H1 (cell line): ENCODE measurements around the gene NDUFV1. TPM values are rescaled to one million over a fixed set of nuclear protein-coding genes. Genes with fewer than 3 reads are reported as not detected.

Experiments
- CTCF ChIA-PET: fragments of 300-600 bp; sonication (Branson Sonifier 250); formaldehyde crosslinking; loops from one replicate; lab custom pipeline; 2021; ENCODE audit not compliant: partially characterized antibody; lab: Charles Lee
- POLR2A ChIA-PET: fragments of 300-600 bp; sonication (Branson Sonifier 250); formaldehyde crosslinking; loops from one replicate; lab custom pipeline; 2021; ENCODE audit warnings: inconsistent platforms; ENCODE audit not compliant: partially characterized antibody; lab: Charles Lee
- DNase-seq, 2 experiments: peaks; one replicate each; pipeline versions ENCODE4 v3.0.0 to v3.0.0-alpha.2; 2010 to 2022; ENCODE audit warnings: low spot score in 2 of 2, low read depth in 1 of 2, mixed read lengths in 1 of 2
- FAIRE-seq: peaks from 2 replicates; lab custom pipeline; 2011; peaks lifted over from hg19 to GRCh38; lab: Jason Lieb, UNC
- H2AFZ ChIP-seq: 2 replicates; pipeline ENCODE4 v1.8.1; 2012; ENCODE audit warnings: low read length, inconsistent platforms
- H2AK5ac ChIP-seq: 2 replicates; pipeline ENCODE4 v1.6.1; 2013; ENCODE audit warnings: low read depth, low read length
- H2BK120ac ChIP-seq: replicated peaks from 2 replicates; pipeline ENCODE3; 2013; ENCODE audit warnings: low read depth, low read length, inconsistent platforms
- H2BK12ac ChIP-seq: 2 replicates; pipeline ENCODE4 v1.6.1; 2013; ENCODE audit warnings: low read depth, low read length
- H2BK15ac ChIP-seq: 2 replicates; pipeline ENCODE4 v1.6.1; 2013; ENCODE audit warnings: low read length
- H2BK20ac ChIP-seq: 2 replicates; pipeline ENCODE4 v1.6.1; 2013; ENCODE audit warnings: low read length
- H2BK5ac ChIP-seq: 2 replicates; pipeline ENCODE4 v1.6.1; 2013; ENCODE audit warnings: low read depth, low read length
- H3K14ac ChIP-seq: 2 replicates; pipeline ENCODE4 v1.6.1; 2013; ENCODE audit warnings: inconsistent platforms; ENCODE audit not compliant: insufficient read length
- H3K18ac ChIP-seq: 2 replicates; pipeline ENCODE4 v1.6.1; 2013; ENCODE audit warnings: low read length; ENCODE audit errors: extremely low read depth
- H3K23ac ChIP-seq: 2 replicates; pipeline ENCODE4 v1.6.1; 2013; ENCODE audit warnings: inconsistent platforms; ENCODE audit not compliant: insufficient read length
- H3K23me2 ChIP-seq: 2 replicates; pipeline ENCODE4 v1.6.1; 2013; ENCODE audit warnings: low read depth, low read length
- H3K27ac ChIP-seq: 2 replicates; pipeline ENCODE4 v1.6.1; 2011; ENCODE audit warnings: low read depth, low read length, inconsistent platforms
- H3K27me3 ChIP-seq, 4 experiments: replicated peaks in 1 of 4; 1 replicate in 1 of 4; 2 replicates in 3 of 4; pipeline versions ENCODE4 v1.6.1 to v1.8.1; 2011 to 2013; ENCODE audit warnings: low read length in 3 of 4, mild to moderate bottlenecking in 3 of 4, inconsistent platforms in 2 of 4, mixed read lengths in 2 of 4, moderate library complexity in 1 of 4; ENCODE audit not compliant: control insufficient read depth in 3 of 4, insufficient read depth in 3 of 4; ENCODE audit errors: extremely low read depth in 1 of 4
- H3K36me3 ChIP-seq, 4 experiments: 2 replicates each; pipeline versions ENCODE4 v1.6.1 to v1.8.1; 2011 to 2013; ENCODE audit warnings: mild to moderate bottlenecking in 4 of 4, low read length in 3 of 4, moderate library complexity in 2 of 4, control low read depth in 1 of 4, inconsistent platforms in 1 of 4; ENCODE audit not compliant: insufficient read depth in 4 of 4, control insufficient read depth in 2 of 4
- H3K4ac ChIP-seq: replicated peaks from 2 replicates; pipeline ENCODE3; 2013; ENCODE audit warnings: low read length, low read depth, mixed read lengths, inconsistent platforms; ENCODE audit not compliant: insufficient read length
- H3K4me1 ChIP-seq, 4 experiments: replicated peaks in 1 of 4; 1 replicate in 1 of 4; 2 replicates in 3 of 4; pipeline versions ENCODE4 v1.6.1 to v1.8.1; 2011 to 2013; ENCODE audit warnings: low read length in 3 of 4, inconsistent platforms in 2 of 4, mixed read lengths in 1 of 4; ENCODE audit not compliant: insufficient read depth in 4 of 4, control insufficient read depth in 3 of 4
- H3K4me2 ChIP-seq, 2 experiments: 2 replicates each; pipeline versions ENCODE4 v1.6.1 to v1.8.1; 2011 to 2013; ENCODE audit warnings: low read depth in 2 of 2, low read length in 2 of 2, control low read depth in 1 of 2, inconsistent platforms in 1 of 2, mild to moderate bottlenecking in 1 of 2; ENCODE audit not compliant: insufficient read depth in 1 of 2
- H3K4me3 ChIP-seq, 4 experiments: fragments of 200-600, 300-600 bp in 1 of 4; sonication (generic), shearing (Covaris generic), sonication (Bioruptor Twin) in 1 of 4; 2 replicates each; pipeline versions ENCODE4 v1.5.1 to v1.8.1; 2011 to 2016; ENCODE audit warnings: low read length in 4 of 4, low read depth in 3 of 4, control low read depth in 2 of 4, inconsistent platforms in 2 of 4, mild to moderate bottlenecking in 2 of 4, mixed read lengths in 1 of 4, moderate library complexity in 1 of 4; ENCODE audit not compliant: insufficient read depth in 2 of 4; ENCODE audit errors: extremely low read depth in 1 of 4
- H3K56ac ChIP-seq: replicated peaks from 2 replicates; pipeline ENCODE3; 2013; ENCODE audit warnings: low read depth, mild to moderate bottlenecking, mixed read lengths, low read length, inconsistent platforms; ENCODE audit not compliant: insufficient read length
- H3K79me1 ChIP-seq: 2 replicates; pipeline ENCODE4 v1.6.1; 2013; ENCODE audit warnings: low read depth, low read length, control low read depth
- H3K79me2 ChIP-seq, 2 experiments: 2 replicates each; pipeline versions ENCODE4 v1.6.1 to v1.8.1; 2012 to 2013; ENCODE audit warnings: low read length in 2 of 2, mild to moderate bottlenecking in 2 of 2, inconsistent platforms in 1 of 2; ENCODE audit not compliant: insufficient read depth in 2 of 2, control insufficient read depth in 1 of 2
- H3K9ac ChIP-seq, 4 experiments: replicated peaks in 1 of 4; 1 replicate in 1 of 4; 2 replicates in 3 of 4; pipeline versions ENCODE4 v1.6.1 to v1.8.1; 2011 to 2013; ENCODE audit warnings: low read depth in 3 of 4, low read length in 3 of 4, control low read depth in 2 of 4, mild to moderate bottlenecking in 2 of 4, moderate library complexity in 2 of 4, inconsistent platforms in 1 of 4; ENCODE audit errors: extremely low read depth in 1 of 4
- H3K9me3 ChIP-seq, 2 experiments: 2 replicates each; pipeline versions ENCODE4 v1.6.1 to v1.8.1; 2012 to 2013; ENCODE audit warnings: mild to moderate bottlenecking in 2 of 2, moderate library complexity in 2 of 2, control low read depth in 1 of 2, inconsistent platforms in 1 of 2, low read depth in 1 of 2, low read length in 1 of 2, mixed read lengths in 1 of 2; ENCODE audit not compliant: insufficient read depth in 2 of 2
- H4K20me1 ChIP-seq, 2 experiments: replicated peaks in 1 of 2; 2 replicates each; pipeline versions ENCODE3 to v1.8.1; 2011 to 2013; ENCODE audit warnings: inconsistent platforms in 2 of 2, low read length in 2 of 2, mild to moderate bottlenecking in 1 of 2; ENCODE audit not compliant: insufficient read depth in 2 of 2, control insufficient read depth in 1 of 2
- H4K5ac ChIP-seq: 2 replicates; pipeline ENCODE4 v1.6.1; 2013; ENCODE audit warnings: low read length, low read depth, mixed read lengths, inconsistent platforms; ENCODE audit not compliant: insufficient read length
- H4K8ac ChIP-seq: 2 replicates; pipeline ENCODE4 v1.8.0; 2013; ENCODE audit warnings: mild to moderate bottlenecking, moderate library complexity, low read length, inconsistent platforms; ENCODE audit not compliant: insufficient read depth; ENCODE audit errors: extremely low read depth
- H4K91ac ChIP-seq: replicated peaks from 2 replicates; pipeline ENCODE3; 2013; ENCODE audit warnings: low read length, mixed read lengths, inconsistent platforms; ENCODE audit not compliant: insufficient read length
- TEAD4 ChIP-seq: IDR thresholded peaks from 2 replicates; pipeline ENCODE4 v1.6.1; 2012; ENCODE audit warnings: low read depth, low read length, inconsistent platforms, mixed read lengths
- WGBS, 2 experiments: shearing (Covaris generic) in 1 of 2; methylation state at CpG; one replicate each; pipeline versions ENCODE4 v1.1.6 to v1.1.7; 2013 to 2015; ENCODE audit warnings: low lambda C conversion rate in 2 of 2, mixed read lengths in 2 of 2, inconsistent platforms in 1 of 2, low coverage in 1 of 2, missing lambda C conversion rate in 1 of 2; ENCODE audit not compliant: insufficient replicate concordance in 2 of 2, insufficient coverage in 1 of 2, insufficient read length in 1 of 2; ENCODE audit errors: extremely low coverage in 1 of 2, missing lambda C conversion rate in 1 of 2; 5-methylcytosine and 5-hydroxymethylcytosine counted together
- polyA plus RNA-seq, 7 experiments: library from polyadenylated mRNA; depleted of rRNA in 3 of 7; stranded (reverse) in 5 of 7; unstranded in 2 of 7; fragments of >200 nt in 5 of 7; fragments of 200-250 nt in 2 of 7; gene quantifications; 1 replicate in 5 of 7; 2 replicates in 1 of 7; 4 replicates in 1 of 7; pipeline versions ENCODE4 v1.2.1 to v1.2.3, GENCODE V29; 2011 to 2013; ENCODE audit warnings: missing spikeins in 2 of 7, mixed read lengths in 2 of 7
- total RNA-seq: library from RNA; stranded (reverse); fragmentation: NEBNext Ultra II Directional; extraction: Animal tissue kit (Norgen Biotek cat#: 25700); gene quantifications from 2 replicates; pipeline ENCODE4 v1.2.1, GENCODE V29; 2021
- TF ChIP-seq, protein P1 (sequence below): IDR thresholded peaks from 2 replicates; pipeline ENCODE4 v1.6.1; 2012; ENCODE audit warnings: inconsistent platforms

NDUFV1 gene
- total and polyA plus RNA-seq, 2 of the 8 experiments (the other 6 are each of a cell fraction or from before 2014, with no cell fraction given) = 125 to 131 TPM

- H3K27me3 ChIP-seq = no peaks in the 10 kb centered on the region; a peak in 2 of 7 replicates
- FAIRE-seq (no peak), DNase-seq (no peak)
- no peak overlapping the region for H2BK12ac ChIP-seq
- H4K5ac ChIP-seq = no peak overlapping the region
- no peak overlapping the region for H3K4ac ChIP-seq
- no peak overlapping the region for H3K23ac ChIP-seq
- H3K23me2 ChIP-seq = peaks cover 3% of the 10 kb centered on the region; the same call in 1 of the 2 replicates
- 93% methylated on average over 12 of the region's 13 CpGs; no CpG with 5 or more reads in 1 of the 2 experiments for WGBS, 2 experiments
- H2BK15ac ChIP-seq = no peak overlapping the region
- no peaks in the 10 kb centered on the region; a peak in 1 of 8 replicates for H3K36me3 ChIP-seq
- no peak overlapping the region for H3K18ac ChIP-seq
- no peak overlapping the region for H4K8ac ChIP-seq
- no peak overlapping the region for H3K27ac ChIP-seq
- TF ChIP-seq, protein P1, sequence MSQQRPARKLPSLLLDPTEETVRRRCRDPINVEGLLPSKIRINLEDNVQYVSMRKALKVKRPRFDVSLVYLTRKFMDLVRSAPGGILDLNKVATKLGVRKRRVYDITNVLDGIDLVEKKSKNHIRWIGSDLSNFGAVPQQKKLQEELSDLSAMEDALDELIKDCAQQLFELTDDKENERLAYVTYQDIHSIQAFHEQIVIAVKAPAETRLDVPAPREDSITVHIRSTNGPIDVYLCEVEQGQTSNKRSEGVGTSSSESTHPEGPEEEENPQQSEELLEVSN = no peak
- TF ChIP-seq TEAD4 = no peak
- H3K14ac ChIP-seq = no peak overlapping the region
- CTCF ChIA-PET = interaction anchor here (0.7 to 8.6 kb wide), 6 partner anchors 9 to 48 kb away, joined by 3 to 74 read pairs (median 5); partner anchors contain the start of gene TBX10
- POLR2A ChIA-PET = no interaction called here
- no peak overlapping the region for H3K9ac ChIP-seq
- H2BK120ac ChIP-seq = no peak overlapping the region
- H2BK20ac ChIP-seq = no peak overlapping the region
- no peaks in the 10 kb centered on the region for H3K79me2 ChIP-seq
- H3K79me1 ChIP-seq = no peaks in the 10 kb centered on the region
- peaks cover 0 to 5% of the 10 kb centered on the region in 2 experiments for H4K20me1 ChIP-seq
- H4K91ac ChIP-seq = no peak overlapping the region
- H3K56ac ChIP-seq = no peak overlapping the region
- H2AK5ac ChIP-seq = no peak overlapping the region
- peaks cover 0 to 5% (median 0%) of the 10 kb centered on the region in 4 experiments; a peak in 2 of 7 replicates for H3K4me1 ChIP-seq
- H2BK5ac ChIP-seq = no peak overlapping the region
- H3K9me3 ChIP-seq = peaks cover 11 to 14% of the 10 kb centered on the region in 2 experiments; a peak in 3 of 4 replicates
- no peak overlapping the region for H3K4me2 ChIP-seq
- no peak overlapping the region for H3K4me3 ChIP-seq
- no peak overlapping the region for H2AFZ ChIP-seq
Measured at GRCh38 chr11:67651976-67652781, 45.4 kb downstream of the NDUFV1 start.
